Hematopoietic multipotent progenitor cell treated with erythropoietin and hydrocortisone succinate and interleukin-3 and kit ligand, for 15 days (in vitro differentiated cells): Measurements from ENCODE around the gene PRODH2.

Experiments used
- DNase-seq: peaks from one replicate; pipeline ENCODE4 v3.0.0-alpha.2; 2015; ENCODE audit warnings: low spot score

The PRODH2 gene

GRCh38 chr19:35812220-35813042 lies at the start of gene PRODH2:
TSS of gene PRODH2 (minus strand) at chr19:35812845. CDS start at chr19:35812805, 40 bp downstream.
- DNase-seq = no peak

GRCh38 chr19:35861640-35862160 lies 49.1 kb upstream of the PRODH2 start:
- no peak for DNase-seq

- DNase-seq = no peak
These were observed 48.4 kb upstream of the PRODH2 start for GRCh38 chr19:35860818-35861639.

GRCh38 chr19:35860436-35860817 lies 47.8 kb upstream of the PRODH2 start:
- no peak for DNase-seq

GRCh38 chr19:35859414-35859813 lies 46.8 kb upstream of the PRODH2 start:
- DNase-seq = no peak

- no peak for DNase-seq
These were observed 45.7 kb upstream of the PRODH2 start for GRCh38 chr19:35858311-35858710.

GRCh38 chr19:35856546-35857149 lies 44.0 kb upstream of the PRODH2 start, which contains the start of gene KIRREL2:
TSS of gene KIRREL2 (plus strand) at chr19:35856911. CDS start at chr19:35857120, 209 bp downstream.
- no peak for DNase-seq

- DNase-seq = no peak
These were observed 40.6 kb upstream of the PRODH2 start for GRCh38 chr19:35853038-35853756.

GRCh38 chr19:35852029-35852780 lies 39.6 kb upstream of the PRODH2 start, which contains the start of gene NPHS1:
TSS of gene NPHS1 (minus strand) at chr19:35852504. CDS start at chr19:35851837, 667 bp downstream.
- DNase-seq = no peak

- DNase-seq = no peak
These were observed 38.8 kb upstream of the PRODH2 start for GRCh38 chr19:35851213-35852028.

GRCh38 chr19:35848919-35849505 lies 36.4 kb upstream of the PRODH2 start:
- DNase-seq = no peak

GRCh38 chr19:35848486-35848885 lies 35.8 kb upstream of the PRODH2 start:
- DNase-seq = no peak

- DNase-seq = no peak
These were observed 35.3 kb upstream of the PRODH2 start for GRCh38 chr19:35847911-35848310.

GRCh38 chr19:35846038-35846668 lies 33.5 kb upstream of the PRODH2 start:
- no peak for DNase-seq

GRCh38 chr19:35845215-35846037 lies 32.8 kb upstream of the PRODH2 start:
- no peak for DNase-seq

GRCh38 chr19:35844482-35845214 lies 32.0 kb upstream of the PRODH2 start:
- no peak for DNase-seq
